CD8-positive, alpha-beta memory T cell (primary cell): ENCODE results near the gene TEX29. TPM values are rescaled to one million over a fixed set of nuclear protein-coding genes. Genes with fewer than 3 reads are reported as not detected.
A peak's percentile ranks its signal among the peaks of the same experiment; 100 is the strongest.

ENCODE experiments used
- CTCF ChIA-PET: fragments of 350-600 bp; sonication (Branson Sonifier 250); formaldehyde crosslinking; loops from one replicate; lab custom pipeline; 2021; ENCODE audit warnings: antibody characterized with exemption; lab: Charles Lee
- POLR2A ChIA-PET: fragments of 350-600 bp; sonication (Branson Sonifier 250); formaldehyde crosslinking; loops from one replicate; lab custom pipeline; 2021; ENCODE audit warnings: antibody characterized with exemption; lab: Charles Lee
- DNase-seq, 5 donors: peaks; one replicate each; pipeline versions ENCODE4 v3.0.0 to v3.0.0-alpha.2; 2020 to 2022; ENCODE audit warnings: mixed read lengths in 1 of 5
- H3K27ac ChIP-seq: one replicate; pipeline ENCODE4 v1.7.0; 2013; ENCODE audit warnings: low read depth, mild to moderate bottlenecking, low read length, moderate library complexity
- H3K27me3 ChIP-seq: 2 replicates; pipeline ENCODE4 v1.7.0; 2013; ENCODE audit warnings: low read length, mild to moderate bottlenecking; ENCODE audit not compliant: insufficient read depth, poor library complexity, severe bottlenecking
- H3K36me3 ChIP-seq: 2 replicates; pipeline ENCODE4 v1.7.0; 2013; ENCODE audit warnings: mild to moderate bottlenecking, low read length, moderate library complexity; ENCODE audit not compliant: insufficient read depth
- H3K4me1 ChIP-seq: 2 replicates; pipeline ENCODE4 v1.7.0; 2013; ENCODE audit warnings: mild to moderate bottlenecking, low read length, moderate library complexity; ENCODE audit not compliant: insufficient read depth
- H3K4me3 ChIP-seq: 2 replicates; pipeline ENCODE4 v1.7.0; 2013; ENCODE audit warnings: mild to moderate bottlenecking, low read length
- H3K9me3 ChIP-seq: 2 replicates; pipeline ENCODE4 v1.7.0; 2013; ENCODE audit warnings: mild to moderate bottlenecking, low read length
- H3K27ac Mint-ChIP-seq, 8 donors: one replicate each; pipeline ENCODE4 v1.8.0; 2020 to 2021; ENCODE audit warnings: mixed read lengths in 8 of 8, mild to moderate bottlenecking in 6 of 8, inconsistent platforms in 3 of 8, moderate library complexity in 3 of 8
- H3K27me3 Mint-ChIP-seq, 2 donors: one replicate each; pipeline ENCODE4 v1.8.0; 2020 to 2021; ENCODE audit warnings: mixed read lengths in 2 of 2, mild to moderate bottlenecking in 1 of 2, moderate library complexity in 1 of 2
- H3K36me3 Mint-ChIP-seq, 3 donors: one replicate each; pipeline ENCODE4 v1.8.0; 2020 to 2021; ENCODE audit warnings: mixed read lengths in 3 of 3, inconsistent platforms in 1 of 3, mild to moderate bottlenecking in 1 of 3
- H3K4me1 Mint-ChIP-seq, 3 donors: one replicate each; pipeline ENCODE4 v1.8.0; 2020 to 2021; ENCODE audit warnings: mixed read lengths in 3 of 3, inconsistent platforms in 1 of 3, mild to moderate bottlenecking in 1 of 3
- H3K4me3 Mint-ChIP-seq, 7 donors: one replicate each; pipeline ENCODE4 v1.8.0; 2020 to 2021; ENCODE audit warnings: mixed read lengths in 7 of 7, mild to moderate bottlenecking in 6 of 7, moderate library complexity in 4 of 7, inconsistent platforms in 2 of 7
- H3K9me3 Mint-ChIP-seq, 5 donors: one replicate each; pipeline ENCODE4 v1.8.0; 2020 to 2022; ENCODE audit warnings: mixed read lengths in 5 of 5, mild to moderate bottlenecking in 3 of 5, moderate library complexity in 2 of 5, inconsistent platforms in 1 of 5
- polyA plus RNA-seq: library from polyadenylated mRNA; unstranded; fragments of 300-500 nt; fragmentation: Illumina TruSeq; gene quantifications from one replicate; pipeline ENCODE4 v1.2.3, GENCODE V29; 2021
- total RNA-seq, 2 experiments: library from RNA; stranded (reverse); gene quantifications; one replicate each; pipeline ENCODE4 v1.2.3, GENCODE V29; 2021

TEX29 gene
- total and polyA plus RNA-seq, 3 experiments from 2014 or later: not detected

GRCh38 chr13:111343186-111343805 is 22.9 kb downstream of the TEX29 start:
- Histone ChIP-seq H3K4me3 (no peak overlapping the region), H3K4me1 (no peaks in the 10 kb centered on the region), H3K27ac (no peak overlapping the region), H3K27me3 (no peaks in the 10 kb centered on the region), H3K36me3 (no peaks in the 10 kb centered on the region), H3K9me3 (no peaks in the 10 kb centered on the region)
- Mint-ChIP-seq H3K36me3 (peaks cover 4 to 24% (median 11%) of the 10 kb centered on the region in 3 donors), H3K4me1 (peaks cover 0 to 11% (median 0%) of the 10 kb centered on the region in 3 donors), H3K27me3 (peaks cover 0 to 5% of the 10 kb centered on the region in 2 donors), H3K27ac (peak overlapping the region in 2 of 8 donors; percentile 49 to 64), H3K9me3 (peaks cover 0 to 4% (median 0%) of the 10 kb centered on the region in 5 donors), H3K4me3 (no peak overlapping the region)
- CTCF ChIA-PET: no interaction called here
- DNase-seq: no peak
- POLR2A ChIA-PET: no interaction called here

- Histone ChIP-seq H3K4me3 (no peak overlapping the region), H3K27me3 (no peaks in the 10 kb centered on the region), H3K9me3 (no peaks in the 10 kb centered on the region), H3K4me1 (no peaks in the 10 kb centered on the region), H3K36me3 (no peaks in the 10 kb centered on the region), H3K27ac (no peak overlapping the region)
- peak overlapping the region in 1 of 8 donors; percentile 78 for H3K27ac Mint-ChIP-seq
- no peak overlapping the region for H3K4me3 Mint-ChIP-seq
- H3K36me3 Mint-ChIP-seq: peaks cover 0 to 21% (median 9%) of the 10 kb centered on the region in 3 donors
- peaks cover 0 to 11% (median 0%) of the 10 kb centered on the region in 3 donors for H3K4me1 Mint-ChIP-seq
- POLR2A ChIA-PET: no interaction called here
- peaks cover 0 to 2% (median 0%) of the 10 kb centered on the region in 5 donors for H3K9me3 Mint-ChIP-seq
- peaks cover 2 to 5% of the 10 kb centered on the region in 2 donors for H3K27me3 Mint-ChIP-seq
- DNase-seq: no peak
- CTCF ChIA-PET: no interaction called here
Measured at GRCh38 chr13:111344471-111345191, 24.2 kb downstream of the TEX29 start.

DNA sequence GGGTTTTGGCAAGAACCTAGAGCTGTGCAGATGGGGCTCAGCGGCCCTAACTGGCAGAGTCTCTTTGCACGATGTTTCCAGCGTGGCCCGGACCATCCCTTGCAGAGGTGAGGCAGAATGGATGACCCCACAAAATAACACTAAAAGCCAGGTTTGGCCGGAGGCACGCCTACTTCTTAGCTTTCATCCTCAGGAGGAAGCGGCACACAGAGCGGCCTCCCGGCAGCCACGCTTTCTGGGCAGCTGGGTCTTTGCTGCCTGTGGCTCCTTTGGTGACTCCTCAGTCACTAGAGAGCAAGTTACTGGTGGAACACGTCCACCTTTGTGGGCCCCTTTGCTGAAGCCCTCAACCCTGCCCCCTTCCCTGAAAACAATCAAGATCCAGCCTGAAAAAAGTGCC is 25.2 kb downstream of the TEX29 start:
- Histone ChIP-seq H3K4me1 (no peaks in the 10 kb centered on the region), H3K36me3 (no peaks in the 10 kb centered on the region), H3K27me3 (no peaks in the 10 kb centered on the region), H3K27ac (no peak overlapping the region), H3K4me3 (no peak overlapping the region), H3K9me3 (no peaks in the 10 kb centered on the region)
- Mint-ChIP-seq H3K27ac (peak overlapping the region in 1 of 8 donors; percentile 92), H3K9me3 (peaks cover 0 to 2% (median 0%) of the 10 kb centered on the region in 5 donors), H3K27me3 (peaks cover 2 to 5% of the 10 kb centered on the region in 2 donors), H3K4me3 (no peak overlapping the region), H3K36me3 (peaks cover 0 to 22% (median 8%) of the 10 kb centered on the region in 3 donors), H3K4me1 (peaks cover 0 to 11% (median 0%) of the 10 kb centered on the region in 3 donors)
- ChIA-PET POLR2A (no interaction called here), CTCF (no interaction called here)
- no peak for DNase-seq

DNA sequence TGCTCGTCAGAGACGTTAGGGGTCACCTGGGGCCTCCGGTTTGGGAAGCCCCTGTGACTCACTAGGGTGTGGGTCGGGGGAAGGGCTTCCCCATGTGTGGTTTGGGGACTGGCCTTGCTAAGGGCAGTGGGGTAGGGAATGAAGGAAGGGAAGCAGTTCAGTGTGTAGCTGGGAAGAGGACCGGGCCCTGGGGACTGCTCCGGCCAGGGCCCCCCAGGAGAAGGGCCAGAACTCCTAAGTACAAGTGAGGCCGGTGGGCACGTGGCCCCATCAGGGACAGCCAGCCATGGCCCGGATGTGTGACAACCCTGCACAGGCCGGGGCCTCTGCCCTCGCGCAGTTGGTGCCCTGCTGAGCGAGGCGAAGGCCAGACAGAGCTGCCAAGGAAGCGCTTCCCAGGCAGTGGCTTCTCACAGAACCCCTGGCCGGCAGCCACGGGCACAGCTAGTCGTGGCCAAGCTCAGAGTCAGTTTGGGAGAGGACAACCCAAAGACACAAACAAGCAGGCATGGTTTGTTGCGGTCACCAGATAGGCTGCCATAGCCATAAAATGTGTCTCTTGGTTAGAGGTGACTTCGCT is 25.7 kb downstream of the TEX29 start:
- no peak for DNase-seq
- no peaks in the 10 kb centered on the region for H3K27me3 ChIP-seq
- no peaks in the 10 kb centered on the region for H3K36me3 ChIP-seq
- no peak overlapping the region for H3K4me3 ChIP-seq
- Mint-ChIP-seq H3K4me3 (no peak overlapping the region), H3K9me3 (peaks cover 0 to 2% (median 0%) of the 10 kb centered on the region in 5 donors), H3K36me3 (peaks cover 0 to 24% (median 8%) of the 10 kb centered on the region in 3 donors), H3K27me3 (peaks cover 2 to 5% of the 10 kb centered on the region in 2 donors), H3K27ac (peak overlapping the region in 1 of 8 donors; percentile 92), H3K4me1 (peaks cover 0 to 11% (median 0%) of the 10 kb centered on the region in 3 donors)
- CTCF ChIA-PET: no interaction called here
- H3K27ac ChIP-seq: no peak overlapping the region
- no peaks in the 10 kb centered on the region for H3K4me1 ChIP-seq
- POLR2A ChIA-PET: no interaction called here
- H3K9me3 ChIP-seq: no peaks in the 10 kb centered on the region

- Histone ChIP-seq H3K27ac (no peak overlapping the region), H3K36me3 (no peaks in the 10 kb centered on the region), H3K9me3 (no peaks in the 10 kb centered on the region), H3K4me1 (no peaks in the 10 kb centered on the region), H3K27me3 (no peaks in the 10 kb centered on the region), H3K4me3 (no peak overlapping the region)
- POLR2A ChIA-PET: no interaction called here
- peaks cover 0 to 10% (median 2%) of the 10 kb centered on the region in 5 donors for H3K9me3 Mint-ChIP-seq
- peaks cover 0 to 24% (median 8%) of the 10 kb centered on the region in 3 donors for H3K36me3 Mint-ChIP-seq
- CTCF ChIA-PET: no interaction called here
- no peak overlapping the region for H3K27ac Mint-ChIP-seq
- peaks cover 5 to 6% of the 10 kb centered on the region in 2 donors for H3K27me3 Mint-ChIP-seq
- H3K4me1 Mint-ChIP-seq: peaks cover 0 to 11% (median 0%) of the 10 kb centered on the region in 3 donors
- DNase-seq: no peak
- H3K4me3 Mint-ChIP-seq: no peak overlapping the region
Measured at GRCh38 chr13:111347438-111347837, 27.0 kb downstream of the TEX29 start.

DNA sequence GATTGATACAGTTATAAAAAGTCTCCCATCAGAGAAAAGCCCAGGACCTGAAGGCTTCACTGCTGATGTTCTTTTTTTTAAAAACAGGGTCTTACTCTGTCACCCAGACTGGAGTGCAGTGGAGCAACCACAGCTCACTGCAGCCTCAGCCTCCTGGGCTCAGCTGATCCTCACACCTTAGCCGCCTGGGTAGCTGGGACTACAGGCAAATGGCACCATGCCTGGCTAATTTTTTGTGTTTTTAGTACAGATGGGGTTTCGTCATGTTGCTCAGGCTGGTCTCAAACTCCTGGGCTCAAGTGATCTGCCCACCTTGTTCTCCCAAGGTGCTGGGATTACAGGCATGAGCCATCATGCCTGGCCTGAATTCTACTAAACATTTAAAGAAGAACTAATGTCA is 33.1 kb downstream of the TEX29 start:
- CTCF ChIA-PET: no interaction called here
- Mint-ChIP-seq H3K4me1 (peaks cover 8 to 11% (median 10%) of the 10 kb centered on the region in 3 donors), H3K4me3 (no peak overlapping the region), H3K27ac (no peak overlapping the region), H3K27me3 (peaks cover 0 to 10% of the 10 kb centered on the region in 2 donors), H3K9me3 (peaks cover 0 to 10% (median 0%) of the 10 kb centered on the region in 5 donors), H3K36me3 (peaks cover 0 to 8% (median 0%) of the 10 kb centered on the region in 3 donors)
- H3K4me3 ChIP-seq: no peak overlapping the region
- no peaks in the 10 kb centered on the region for H3K27me3 ChIP-seq
- POLR2A ChIA-PET: no interaction called here
- H3K4me1 ChIP-seq: no peaks in the 10 kb centered on the region
- no peaks in the 10 kb centered on the region for H3K36me3 ChIP-seq
- no peaks in the 10 kb centered on the region for H3K9me3 ChIP-seq
- no peak for DNase-seq
- H3K27ac ChIP-seq: no peak overlapping the region

DNA sequence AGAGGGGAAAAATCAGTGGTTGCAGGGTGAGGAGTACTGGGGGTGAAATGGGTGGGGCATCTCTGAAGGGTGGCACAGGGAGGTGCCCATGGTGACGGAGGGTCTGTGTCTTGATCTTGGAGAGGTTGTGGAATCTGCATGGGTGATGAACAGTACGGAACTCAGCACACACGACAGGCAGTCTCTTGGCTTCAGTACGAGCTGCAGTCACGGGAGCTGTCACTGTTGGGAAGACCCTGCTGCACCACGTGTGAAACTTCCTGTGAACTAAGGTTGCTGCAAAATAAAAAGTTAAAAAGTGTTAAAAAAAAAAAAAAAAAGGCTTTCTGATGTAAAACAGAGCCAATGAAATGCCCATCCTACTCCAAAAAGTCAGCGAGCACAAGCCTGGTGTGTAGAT is 34.3 kb downstream of the TEX29 start:
- H3K4me1 Mint-ChIP-seq: peaks cover 8 to 11% (median 10%) of the 10 kb centered on the region in 3 donors
- DNase-seq: no peak
- no peaks in the 10 kb centered on the region for H3K9me3 ChIP-seq
- H3K27me3 Mint-ChIP-seq: peaks cover 0 to 7% of the 10 kb centered on the region in 2 donors
- no peaks in the 10 kb centered on the region for H3K36me3 ChIP-seq
- no peaks in the 10 kb centered on the region for H3K27me3 ChIP-seq
- peaks cover 0 to 10% (median 0%) of the 10 kb centered on the region in 5 donors for H3K9me3 Mint-ChIP-seq
- ChIA-PET CTCF (no interaction called here), POLR2A (no interaction called here)
- H3K4me3 ChIP-seq: no peak overlapping the region
- no peak overlapping the region for H3K27ac ChIP-seq
- H3K36me3 Mint-ChIP-seq: peaks cover 0 to 3% (median 0%) of the 10 kb centered on the region in 3 donors
- peak overlapping the region in 2 of 7 donors; percentile 23 to 68 for H3K4me3 Mint-ChIP-seq
- H3K27ac Mint-ChIP-seq: no peak overlapping the region
- no peaks in the 10 kb centered on the region for H3K4me1 ChIP-seq

- DNase-seq: no peak
- Histone ChIP-seq H3K27ac (no peak overlapping the region), H3K4me3 (no peak overlapping the region), H3K4me1 (no peaks in the 10 kb centered on the region), H3K36me3 (no peaks in the 10 kb centered on the region), H3K9me3 (no peaks in the 10 kb centered on the region), H3K27me3 (no peaks in the 10 kb centered on the region)
- H3K27ac Mint-ChIP-seq: no peak overlapping the region
- no peak overlapping the region for H3K4me3 Mint-ChIP-seq
- peaks cover 0 to 22% of the 10 kb centered on the region in 2 donors for H3K27me3 Mint-ChIP-seq
- ChIA-PET CTCF (no interaction called here), POLR2A (no interaction called here)
- H3K9me3 Mint-ChIP-seq: peaks cover 0 to 7% (median 0%) of the 10 kb centered on the region in 5 donors
- no peaks in the 10 kb centered on the region for H3K36me3 Mint-ChIP-seq
- H3K4me1 Mint-ChIP-seq: peaks cover 8 to 11% (median 10%) of the 10 kb centered on the region in 3 donors
Measured at GRCh38 chr13:111356795-111357194, 36.4 kb downstream of the TEX29 start.
